ENCODE measurements around the gene NKX2-3. TPM values are rescaled to one million over a fixed set of nuclear protein-coding genes. Genes with fewer than 3 reads are reported as not detected.

Gene NKX2-3
- total RNA-seq, 2 experiments from 2014 or later, result not detected

GRCh38 chr10:99560277-99561126 lies 27.8 kb downstream of the NKX2-3 start:
- no peak overlapping the region for H3K27ac Mint-ChIP-seq

GRCh38 chr10:99562631-99563030 lies 29.9 kb downstream of the NKX2-3 start:
- Mint-ChIP-seq H3K27ac (no peak overlapping the region), H3K4me1 (no peaks in the 10 kb centered on the region), H3K4me3 (no peak overlapping the region), H3K27me3 (peaks cover 38% of the 10 kb centered on the region), H3K9me3 (no peaks in the 10 kb centered on the region), H3K36me3 (no peaks in the 10 kb centered on the region)
- ATAC-seq (ENCODE audit: low read depth), result no peak
- POLR2A ChIA-PET, result no interaction called here
- no peak for DNase-seq

More at GRCh38 chr10:99560277-99561126, 27.8 kb downstream of the NKX2-3 start:
- peaks cover 10% of the 10 kb centered on the region for H3K4me1 Mint-ChIP-seq
- H3K27me3 Mint-ChIP-seq, result peaks cover 24% of the 10 kb centered on the region
- H3K36me3 Mint-ChIP-seq, result no peaks in the 10 kb centered on the region
- ATAC-seq (ENCODE audit: low read depth) (peak; percentile 36), DNase-seq (no peak)
- POLR2A ChIA-PET, result no interaction called here
- no peak overlapping the region for H3K4me3 Mint-ChIP-seq
- no peaks in the 10 kb centered on the region for H3K9me3 Mint-ChIP-seq

DNA sequence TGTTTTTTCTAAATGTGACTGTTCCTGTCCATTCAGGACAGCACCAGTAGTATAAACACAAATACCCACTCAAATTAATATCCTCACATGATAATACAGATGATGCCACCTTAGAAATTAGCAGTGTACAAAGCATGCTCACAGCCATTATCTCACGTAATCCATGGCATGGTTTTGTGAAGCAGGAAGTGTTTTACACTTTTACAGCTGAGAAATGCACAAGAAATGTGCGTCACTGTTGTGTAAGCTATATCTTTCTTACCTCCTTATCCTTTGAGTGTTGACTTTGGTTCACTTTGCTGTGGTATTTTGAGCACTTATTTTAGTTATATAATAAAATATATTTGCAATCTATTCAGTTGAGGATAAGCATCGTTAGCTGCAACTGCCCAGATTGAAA lies 31.6 kb downstream of the NKX2-3 start:
- no peak overlapping the region for H3K27ac Mint-ChIP-seq
- POLR2A ChIA-PET, result no interaction called here
- ATAC-seq (ENCODE audit: low read depth) (no peak), DNase-seq (no peak)
- no peak overlapping the region for H3K4me3 Mint-ChIP-seq
- peaks cover 43% of the 10 kb centered on the region for H3K27me3 Mint-ChIP-seq
- H3K9me3 Mint-ChIP-seq, result no peaks in the 10 kb centered on the region
- H3K36me3 Mint-ChIP-seq, result no peaks in the 10 kb centered on the region
- H3K4me1 Mint-ChIP-seq, result no peaks in the 10 kb centered on the region

DNA sequence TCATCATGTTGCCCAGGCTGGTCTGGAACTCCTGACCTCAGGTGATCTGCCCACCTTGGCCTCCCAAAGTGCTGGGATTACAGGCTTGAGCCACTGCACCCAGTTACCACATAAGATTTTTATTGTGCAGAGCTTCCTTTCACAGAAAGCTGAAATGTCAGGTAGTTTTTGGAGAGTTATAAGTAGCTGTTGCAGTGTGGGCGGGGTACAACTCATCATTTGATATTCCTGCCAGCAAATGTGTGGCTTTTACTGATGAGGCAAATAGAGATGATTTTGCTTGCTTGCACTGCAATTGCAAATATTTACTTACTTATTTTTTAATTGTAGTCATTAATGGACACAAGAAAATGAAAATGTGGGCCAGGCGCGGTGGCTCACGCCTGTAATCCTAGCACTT lies 32.4 kb downstream of the NKX2-3 start:
- H3K27me3 Mint-ChIP-seq, result peaks cover 45% of the 10 kb centered on the region
- no peaks in the 10 kb centered on the region for H3K9me3 Mint-ChIP-seq
- no peaks in the 10 kb centered on the region for H3K36me3 Mint-ChIP-seq
- H3K4me3 Mint-ChIP-seq, result no peak overlapping the region
- DNase-seq (no peak), ATAC-seq (ENCODE audit: low read depth) (no peak)
- no peak overlapping the region for H3K27ac Mint-ChIP-seq
- POLR2A ChIA-PET, result no interaction called here
- no peaks in the 10 kb centered on the region for H3K4me1 Mint-ChIP-seq

DNA sequence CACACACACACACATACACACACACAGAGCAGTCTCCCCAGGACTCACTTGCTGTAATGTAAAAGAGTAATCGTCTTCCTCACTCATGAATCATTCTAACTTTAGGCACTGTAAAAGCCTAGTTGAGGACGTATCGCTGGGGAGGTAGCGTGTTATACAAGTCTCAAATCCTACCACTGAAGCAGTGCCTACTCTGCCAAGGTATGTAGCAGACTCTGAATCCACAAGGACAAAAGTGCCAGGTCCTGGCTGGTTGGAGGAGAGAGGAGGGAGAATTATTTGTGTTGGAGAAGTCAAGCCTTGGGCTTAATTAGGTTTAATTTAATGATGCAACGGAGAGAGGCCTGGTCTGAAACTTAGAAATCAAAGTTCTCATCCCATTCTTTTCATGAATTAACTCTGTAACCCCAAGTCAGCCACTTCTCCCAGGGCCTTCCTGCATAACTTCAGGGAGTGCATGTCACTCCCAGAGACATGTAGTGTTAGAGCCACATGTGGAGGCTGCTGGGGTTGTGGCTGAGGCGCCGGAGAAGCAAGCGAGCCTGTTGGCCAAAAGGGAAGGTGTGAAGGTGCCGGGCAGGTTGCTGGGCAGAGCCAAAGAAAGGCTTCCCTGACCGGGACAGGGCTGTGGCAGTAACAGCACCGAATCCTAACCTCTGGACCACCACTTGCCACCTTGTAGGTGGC lies 36.7 kb downstream of the NKX2-3 start:
- POLR2A ChIA-PET, result no interaction called here
- ATAC-seq (ENCODE audit: low read depth) (no peak), DNase-seq (no peak)
- Mint-ChIP-seq H3K9me3 (no peaks in the 10 kb centered on the region), H3K27me3 (peaks cover 32% of the 10 kb centered on the region), H3K4me1 (no peaks in the 10 kb centered on the region), H3K36me3 (no peaks in the 10 kb centered on the region), H3K27ac (no peak overlapping the region), H3K4me3 (no peak overlapping the region)

GRCh38 chr10:99569961-99570360 lies 37.2 kb downstream of the NKX2-3 start:
- Mint-ChIP-seq H3K27me3 (peaks cover 36% of the 10 kb centered on the region), H3K4me3 (no peak overlapping the region), H3K4me1 (no peaks in the 10 kb centered on the region), H3K36me3 (no peaks in the 10 kb centered on the region), H3K9me3 (no peaks in the 10 kb centered on the region), H3K27ac (no peak overlapping the region)
- DNase-seq, result no peak
- no peak for ATAC-seq (ENCODE audit: low read depth)
- POLR2A ChIA-PET, result no interaction called here

- H3K9me3 Mint-ChIP-seq, result no peaks in the 10 kb centered on the region
- no peaks in the 10 kb centered on the region for H3K36me3 Mint-ChIP-seq
- no peak overlapping the region for H3K27ac Mint-ChIP-seq
- DNase-seq (no peak), ATAC-seq (ENCODE audit: low read depth) (no peak)
- POLR2A ChIA-PET, result no interaction called here
- H3K27me3 Mint-ChIP-seq, result peaks cover 26% of the 10 kb centered on the region
- no peak overlapping the region for H3K4me3 Mint-ChIP-seq
- no peaks in the 10 kb centered on the region for H3K4me1 Mint-ChIP-seq
Observed at GRCh38 chr10:99571816-99572215, 39.1 kb downstream of the NKX2-3 start.

DNA sequence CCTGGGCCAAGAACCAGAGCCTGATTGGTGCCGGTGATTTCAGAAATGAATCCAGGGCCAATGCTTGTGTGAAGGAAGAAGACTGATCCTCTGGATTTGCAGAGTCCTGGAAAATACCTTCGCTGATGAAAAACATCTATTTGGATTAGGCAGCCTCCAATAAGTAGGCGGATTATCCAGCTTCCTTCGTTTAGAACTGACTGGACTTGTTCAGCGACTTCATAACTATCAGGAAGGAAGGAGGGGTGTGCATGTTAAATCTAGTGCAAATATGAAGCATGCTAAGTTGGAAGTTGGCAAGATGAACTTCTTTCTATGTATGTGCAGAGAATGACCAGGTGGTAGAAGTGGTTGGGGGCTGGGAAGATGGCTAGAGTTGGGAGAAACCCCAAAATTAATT lies 41.0 kb downstream of the NKX2-3 start:
- no peak overlapping the region for H3K4me3 Mint-ChIP-seq
- no peaks in the 10 kb centered on the region for H3K36me3 Mint-ChIP-seq
- POLR2A ChIA-PET, result no interaction called here
- H3K4me1 Mint-ChIP-seq, result no peaks in the 10 kb centered on the region
- no peak overlapping the region for H3K27ac Mint-ChIP-seq
- H3K27me3 Mint-ChIP-seq, result peaks cover 16% of the 10 kb centered on the region
- no peak for ATAC-seq (ENCODE audit: low read depth)
- DNase-seq, result no peak
- no peaks in the 10 kb centered on the region for H3K9me3 Mint-ChIP-seq

- H3K27ac Mint-ChIP-seq, result no peak overlapping the region
- ATAC-seq (ENCODE audit: low read depth), result no peak
- DNase-seq, result no peak
- H3K4me3 Mint-ChIP-seq, result no peak overlapping the region
- POLR2A ChIA-PET, result no interaction called here
- no peaks in the 10 kb centered on the region for H3K9me3 Mint-ChIP-seq
- no peaks in the 10 kb centered on the region for H3K4me1 Mint-ChIP-seq
- H3K36me3 Mint-ChIP-seq, result no peaks in the 10 kb centered on the region
- H3K27me3 Mint-ChIP-seq, result peaks cover 4% of the 10 kb centered on the region
Observed at GRCh38 chr10:99579971-99580370, 47.2 kb downstream of the NKX2-3 start.

GRCh38 chr10:99582255-99582770 lies 49.6 kb downstream of the NKX2-3 start:
- Mint-ChIP-seq H3K36me3 (no peaks in the 10 kb centered on the region), H3K27me3 (peaks cover 4% of the 10 kb centered on the region), H3K9me3 (no peaks in the 10 kb centered on the region), H3K4me1 (no peaks in the 10 kb centered on the region), H3K27ac (no peak overlapping the region), H3K4me3 (no peak overlapping the region)
- DNase-seq, result no peak
- no peak for ATAC-seq (ENCODE audit: low read depth)
- POLR2A ChIA-PET, result no interaction called here

DNA sequence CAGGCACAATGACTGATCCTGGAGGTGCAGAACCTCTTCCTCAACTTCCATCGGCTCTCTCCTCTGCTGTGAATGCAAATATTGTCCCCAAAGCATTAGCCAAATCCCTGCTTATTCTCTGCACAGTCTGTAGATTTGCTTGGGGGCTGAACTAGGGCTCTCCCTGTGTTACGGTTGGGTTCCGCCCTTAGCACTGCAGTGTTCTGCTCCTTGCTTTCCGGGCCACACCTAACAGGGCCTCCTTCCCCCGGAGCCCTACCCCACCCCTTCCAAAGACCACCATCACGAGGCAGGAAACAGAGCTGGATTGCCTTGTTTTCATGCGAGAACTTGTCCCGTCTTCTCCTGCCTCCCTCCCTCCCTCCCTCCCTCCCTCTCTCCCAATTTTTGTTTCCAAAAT lies 50.9 kb downstream of the NKX2-3 start:
- no peaks in the 10 kb centered on the region for H3K36me3 Mint-ChIP-seq
- no peak for ATAC-seq (ENCODE audit: low read depth)
- POLR2A ChIA-PET, result no interaction called here
- H3K4me1 Mint-ChIP-seq, result no peaks in the 10 kb centered on the region
- H3K27me3 Mint-ChIP-seq, result peaks cover 11% of the 10 kb centered on the region
- no peak overlapping the region for H3K4me3 Mint-ChIP-seq
- H3K27ac Mint-ChIP-seq, result no peak overlapping the region
- DNase-seq, result no peak
- no peaks in the 10 kb centered on the region for H3K9me3 Mint-ChIP-seq
